ENCODE data around the gene GEMIN8.

DNA sequence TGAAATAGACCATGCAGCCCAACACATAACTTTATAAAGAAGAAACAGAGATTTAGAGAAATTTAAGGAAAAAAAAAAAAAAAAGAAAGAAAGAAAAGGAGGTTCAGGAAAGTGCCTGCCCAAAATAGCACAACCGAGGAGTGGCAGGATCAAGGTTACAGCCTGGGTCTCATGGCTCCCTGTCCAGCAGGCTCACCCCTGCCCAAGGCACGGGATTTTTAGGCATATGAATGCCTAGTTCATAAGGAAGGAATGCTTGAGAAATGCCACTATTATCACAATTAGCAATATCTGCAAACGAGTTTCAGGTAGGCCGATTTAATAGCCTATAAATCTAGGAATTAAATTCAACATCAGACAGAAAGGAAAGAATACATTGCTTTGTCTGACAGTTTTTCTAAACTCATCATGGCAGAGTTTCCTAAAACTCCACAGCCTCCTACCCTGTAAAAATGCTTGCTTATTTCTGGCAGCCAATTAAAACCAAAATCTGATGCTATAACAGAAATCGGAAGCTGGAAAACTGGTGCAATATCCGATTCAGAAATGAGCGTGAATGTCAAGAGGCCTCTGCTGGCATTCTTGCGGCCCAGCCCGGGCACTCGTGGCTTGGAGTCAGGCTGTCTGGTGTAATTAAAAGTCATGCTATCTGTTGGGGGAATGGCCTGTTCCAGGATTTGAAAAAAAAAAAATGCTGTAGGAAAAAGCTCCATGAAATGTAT, 63.5 kb downstream of the GEMIN8 start:
- TF ChIP-seq, protein P1, sequence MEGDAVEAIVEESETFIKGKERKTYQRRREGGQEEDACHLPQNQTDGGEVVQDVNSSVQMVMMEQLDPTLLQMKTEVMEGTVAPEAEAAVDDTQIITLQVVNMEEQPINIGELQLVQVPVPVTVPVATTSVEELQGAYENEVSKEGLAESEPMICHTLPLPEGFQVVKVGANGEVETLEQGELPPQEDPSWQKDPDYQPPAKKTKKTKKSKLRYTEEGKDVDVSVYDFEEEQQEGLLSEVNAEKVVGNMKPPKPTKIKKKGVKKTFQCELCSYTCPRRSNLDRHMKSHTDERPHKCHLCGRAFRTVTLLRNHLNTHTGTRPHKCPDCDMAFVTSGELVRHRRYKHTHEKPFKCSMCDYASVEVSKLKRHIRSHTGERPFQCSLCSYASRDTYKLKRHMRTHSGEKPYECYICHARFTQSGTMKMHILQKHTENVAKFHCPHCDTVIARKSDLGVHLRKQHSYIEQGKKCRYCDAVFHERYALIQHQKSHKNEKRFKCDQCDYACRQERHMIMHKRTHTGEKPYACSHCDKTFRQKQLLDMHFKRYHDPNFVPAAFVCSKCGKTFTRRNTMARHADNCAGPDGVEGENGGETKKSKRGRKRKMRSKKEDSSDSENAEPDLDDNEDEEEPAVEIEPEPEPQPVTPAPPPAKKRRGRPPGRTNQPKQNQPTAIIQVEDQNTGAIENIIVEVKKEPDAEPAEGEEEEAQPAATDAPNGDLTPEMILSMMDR (IDR thresholded peaks at IDR 0.05; ENCODE audit: low read depth, low read length, poor library complexity, severe bottlenecking): no peak
- TF ChIP-seq EZH2phosphoT487 (IDR thresholded peaks at IDR 0.05; ENCODE audit: borderline replicate concordance, low read length): no peak

All from DOHH2 (cell line).